ENCODE measurements around the gene MGLL.

MGLL gene

GRCh38 chr3:127822041-127822681 lies at the start of gene MGLL:
Gene MGLL (minus strand): TSS chr3:127822515. CDS start chr3:127822318, 197 bp downstream.
- in situ Hi-C loops (cut with HindIII; ENCODE audit: low sequenced_read_pairs), result no loop called here

GRCh38 chr3:127870156-127870555 lies 47.8 kb upstream of the MGLL start:
- in situ Hi-C loops (cut with HindIII; ENCODE audit: low sequenced_read_pairs), result no loop called here

GRCh38 chr3:127867986-127868385 lies 45.7 kb upstream of the MGLL start:
- in situ Hi-C loops (cut with HindIII; ENCODE audit: low sequenced_read_pairs), result no loop called here

- in situ Hi-C loops (cut with HindIII; ENCODE audit: low sequenced_read_pairs), result no loop called here
Observed at GRCh38 chr3:127867412-127867811, 45.1 kb upstream of the MGLL start.

GRCh38 chr3:127865941-127866340 lies 43.6 kb upstream of the MGLL start:
- in situ Hi-C loops (cut with HindIII; ENCODE audit: low sequenced_read_pairs), result no loop called here

- in situ Hi-C loops (cut with HindIII; ENCODE audit: low sequenced_read_pairs), result no loop called here
Observed at GRCh38 chr3:127860211-127860696, 37.9 kb upstream of the MGLL start.

GRCh38 chr3:127859730-127860129 lies 37.4 kb upstream of the MGLL start:
- in situ Hi-C loops (cut with HindIII; ENCODE audit: low sequenced_read_pairs), result no loop called here

GRCh38 chr3:127858937-127859336 lies 36.6 kb upstream of the MGLL start:
- in situ Hi-C loops (cut with HindIII; ENCODE audit: low sequenced_read_pairs), result no loop called here

- in situ Hi-C loops (cut with HindIII; ENCODE audit: low sequenced_read_pairs), result no loop called here
Observed at GRCh38 chr3:127858521-127858920, 36.2 kb upstream of the MGLL start.

GRCh38 chr3:127857333-127857732 lies 35.0 kb upstream of the MGLL start:
- in situ Hi-C loops (cut with HindIII; ENCODE audit: low sequenced_read_pairs), result no loop called here

- in situ Hi-C loops (cut with HindIII; ENCODE audit: low sequenced_read_pairs), result no loop called here
Observed at GRCh38 chr3:127856801-127857200, 34.5 kb upstream of the MGLL start.

- in situ Hi-C loops (cut with HindIII; ENCODE audit: low sequenced_read_pairs), result no loop called here
Observed at GRCh38 chr3:127855246-127855645, 32.9 kb upstream of the MGLL start.

- in situ Hi-C loops (cut with HindIII; ENCODE audit: low sequenced_read_pairs), result loop anchor here (5.0 kb wide), 1 partner anchor 99 kb away; no protein-coding TSS in a partner anchor
Observed at GRCh38 chr3:127853681-127854080, 31.4 kb upstream of the MGLL start.

GRCh38 chr3:127851899-127852298 lies 29.6 kb upstream of the MGLL start:
- in situ Hi-C loops (cut with HindIII; ENCODE audit: low sequenced_read_pairs), result loop anchor here (5.0 kb wide), 1 partner anchor 100 kb away; no protein-coding TSS in a partner anchor

GRCh38 chr3:127849368-127849767 lies 27.1 kb upstream of the MGLL start:
- in situ Hi-C loops (cut with HindIII; ENCODE audit: low sequenced_read_pairs), result loop anchor here (25.0 kb wide), 1 partner anchor 137 kb away; no protein-coding TSS in a partner anchor

GRCh38 chr3:127848131-127849129 lies 26.1 kb upstream of the MGLL start:
- in situ Hi-C loops (cut with HindIII; ENCODE audit: low sequenced_read_pairs), result loop anchor here (25.0 kb wide), 1 partner anchor 136 kb away; no protein-coding TSS in a partner anchor

- in situ Hi-C loops (cut with HindIII; ENCODE audit: low sequenced_read_pairs), result loop anchor here (25.0 kb wide), 1 partner anchor 135 kb away; no protein-coding TSS in a partner anchor
Observed at GRCh38 chr3:127847236-127847720, 25.0 kb upstream of the MGLL start.

GRCh38 chr3:127846576-127846975 lies 24.3 kb upstream of the MGLL start:
- in situ Hi-C loops (cut with HindIII; ENCODE audit: low sequenced_read_pairs), result loop anchor here (25.0 kb wide), 1 partner anchor 134 kb away; no protein-coding TSS in a partner anchor

- in situ Hi-C loops (cut with HindIII; ENCODE audit: low sequenced_read_pairs), result loop anchor here (25.0 kb wide), 1 partner anchor 132 kb away; no protein-coding TSS in a partner anchor
Observed at GRCh38 chr3:127844326-127844942, 22.1 kb upstream of the MGLL start.

GRCh38 chr3:127840671-127841070 lies 18.4 kb upstream of the MGLL start:
- in situ Hi-C loops (cut with HindIII; ENCODE audit: low sequenced_read_pairs), result loop anchor here (25.0 kb wide), 1 partner anchor 128 kb away; no protein-coding TSS in a partner anchor

All from DLD1 (cell line).